ENCODE data around the gene SYNE2.

GRCh38 chr14:63878052-63878451 lies 25.2 kb downstream of the SYNE2 start:
- TF ChIP-seq, protein P1, sequence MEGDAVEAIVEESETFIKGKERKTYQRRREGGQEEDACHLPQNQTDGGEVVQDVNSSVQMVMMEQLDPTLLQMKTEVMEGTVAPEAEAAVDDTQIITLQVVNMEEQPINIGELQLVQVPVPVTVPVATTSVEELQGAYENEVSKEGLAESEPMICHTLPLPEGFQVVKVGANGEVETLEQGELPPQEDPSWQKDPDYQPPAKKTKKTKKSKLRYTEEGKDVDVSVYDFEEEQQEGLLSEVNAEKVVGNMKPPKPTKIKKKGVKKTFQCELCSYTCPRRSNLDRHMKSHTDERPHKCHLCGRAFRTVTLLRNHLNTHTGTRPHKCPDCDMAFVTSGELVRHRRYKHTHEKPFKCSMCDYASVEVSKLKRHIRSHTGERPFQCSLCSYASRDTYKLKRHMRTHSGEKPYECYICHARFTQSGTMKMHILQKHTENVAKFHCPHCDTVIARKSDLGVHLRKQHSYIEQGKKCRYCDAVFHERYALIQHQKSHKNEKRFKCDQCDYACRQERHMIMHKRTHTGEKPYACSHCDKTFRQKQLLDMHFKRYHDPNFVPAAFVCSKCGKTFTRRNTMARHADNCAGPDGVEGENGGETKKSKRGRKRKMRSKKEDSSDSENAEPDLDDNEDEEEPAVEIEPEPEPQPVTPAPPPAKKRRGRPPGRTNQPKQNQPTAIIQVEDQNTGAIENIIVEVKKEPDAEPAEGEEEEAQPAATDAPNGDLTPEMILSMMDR (IDR thresholded peaks at IDR 0.05): no peak
- TF ChIP-seq EP300 (IDR thresholded peaks at IDR 0.05) (no peak), POLR2AphosphoS5 (IDR thresholded peaks at IDR 0.05) (no peak)

Data from gastroesophageal sphincter (tissue), 3 donors.